ENCODE data around the gene RPS24. TPM values are rescaled to one million over a fixed set of nuclear protein-coding genes. Genes with fewer than 3 reads are reported as not detected.

RPS24 gene
- total and polyA plus RNA-seq, 10 of the 15 experiments (the other 5 are each of a cell fraction or from before 2014, with no cell fraction given) = 1,343 to 7,285 (median 2,230) TPM

GRCh38 chr10:78079411-78079810 lies 45.7 kb downstream of the RPS24 start (continued):
- TF ChIP-seq E4F1 (IDR thresholded peaks at IDR 0.05; ENCODE audit: borderline replicate concordance, partially characterized antibody) (no peak), WRNIP1 (IDR thresholded peaks at IDR 0.05; ENCODE audit: borderline replicate concordance, low read depth, low read length) (no peak), FOXM1 (IDR thresholded peaks at IDR 0.05; ENCODE audit: low read depth, low read length) (no peak), SIX5 (IDR thresholded peaks at IDR 0.05; ENCODE audit: low read depth, low read length, severe bottlenecking) (no peak)

- H4K20me1 ChIP-seq (ENCODE audit: control insufficient read depth, insufficient read depth) = no peaks in the 10 kb centered on the region
- no peak for DNase-seq (ENCODE audit: low read depth, low spot score)
- no TSS peak for BruUV-seq (replicated peaks)
- no peak for TF ChIP-seq ZNF217 (IDR thresholded peaks at IDR 0.05)
- no peak for TF ChIP-seq RFX5 (IDR thresholded peaks at IDR 0.05; ENCODE audit: low read depth, low read length)
- TF ChIP-seq SPI1 (IDR thresholded peaks at IDR 0.05; ENCODE audit: borderline replicate concordance, insufficient read depth, low read depth, low read length) = no peak
- TF ChIP-seq RUNX3 (IDR thresholded peaks at IDR 0.05; ENCODE audit: low read length) = no peak
- TF ChIP-seq IRF5 (IDR thresholded peaks at IDR 0.05; ENCODE audit: borderline replicate concordance) = no peak
- TF ChIP-seq GATAD2B (conservative IDR thresholded peaks at IDR 0.05; ENCODE audit: low read depth) = no peak
- TF ChIP-seq PKNOX1 (IDR thresholded peaks at IDR 0.05) = no peak
- no peak for TF ChIP-seq ATF3 (IDR thresholded peaks at IDR 0.05; ENCODE audit: borderline replicate concordance, extremely low read depth, low read depth, low read length)
- no peak for TF ChIP-seq IKZF1 (conservative IDR thresholded peaks at IDR 0.05)
- no peak for TF ChIP-seq STAT1 (conservative IDR thresholded peaks at IDR 0.05)
- TF ChIP-seq ZBTB33 (IDR thresholded peaks at IDR 0.05) = no peak
- no peak for TF ChIP-seq ZNF274 (IDR thresholded peaks at IDR 0.05; ENCODE audit: insufficient read depth, insufficient read length)
- TF ChIP-seq ZNF622 (IDR thresholded peaks at IDR 0.05) = no peak
- TF ChIP-seq PAX5 (IDR thresholded peaks at IDR 0.05; ENCODE audit: borderline replicate concordance, low read depth, low read length) = no peak
Observed at GRCh38 chr10:78081292-78081691, 47.6 kb downstream of the RPS24 start.

More at GRCh38 chr10:78081292-78081691, 47.6 kb downstream of the RPS24 start:
- no peaks in the 10 kb centered on the region for H3K9me3 ChIP-seq (replicated peaks; ENCODE audit: control insufficient read depth, insufficient read depth, low read length)
- no peaks in the 10 kb centered on the region for H3K4me1 ChIP-seq (ENCODE audit: control insufficient read depth, insufficient read depth, low read length)
- FAIRE-seq (no peak), ATAC-seq (no peak)
- H3K4me3 ChIP-seq = no peak overlapping the region
- intact Hi-C loops (cut with micrococcal nuclease; ENCODE audit: unreplicated experiment) (no loop called here), in situ Hi-C loops (cut with MboI) (no loop called here)
- POLR2A ChIA-PET = no interaction called here
- CTCF ChIA-PET = no interaction called here
- no peak overlapping the region for H3K9ac ChIP-seq (ENCODE audit: control insufficient read depth, insufficient read depth, low read length)
- SMC1A ChIA-PET (ENCODE audit: uncharacterized antibody, unreplicated experiment) = no interaction called here
- H3K27ac ChIP-seq (ENCODE audit: control insufficient read depth, insufficient read depth) = no peak overlapping the region
- no peak overlapping the region for H3K4me2 ChIP-seq (ENCODE audit: control insufficient read depth, insufficient read depth)
- no peak overlapping the region for H2AFZ ChIP-seq (ENCODE audit: control insufficient read depth, low read depth, low read length)
- RAD21 ChIA-PET (ENCODE audit: unreplicated experiment) = no interaction called here
- H3K27me3 ChIP-seq (replicated peaks in 1 of 2; ENCODE audit: control insufficient read depth in 2 of 2, insufficient read depth in 2 of 2, low read length in 1 of 2) = peaks cover 0 to 5% of the 10 kb centered on the region in 2 experiments; a peak in 2 of 4 replicates
- H3K79me2 ChIP-seq (ENCODE audit: control insufficient read depth, insufficient read depth, low read length) = no peaks in the 10 kb centered on the region
- H3K36me3 ChIP-seq (ENCODE audit: control insufficient read depth in 2 of 2, insufficient read depth in 2 of 2, low read length in 1 of 2) = no peaks in the 10 kb centered on the region
- WGBS (ENCODE audit: insufficient coverage, insufficient replicate concordance, low lambda C conversion rate, missing lambda C conversion rate) = 0% methylated on average over 3 of the region's 3 CpGs

Measured in GM12878 (cell line).